ENCODE measurements around the gene PRM2.

DNA sequence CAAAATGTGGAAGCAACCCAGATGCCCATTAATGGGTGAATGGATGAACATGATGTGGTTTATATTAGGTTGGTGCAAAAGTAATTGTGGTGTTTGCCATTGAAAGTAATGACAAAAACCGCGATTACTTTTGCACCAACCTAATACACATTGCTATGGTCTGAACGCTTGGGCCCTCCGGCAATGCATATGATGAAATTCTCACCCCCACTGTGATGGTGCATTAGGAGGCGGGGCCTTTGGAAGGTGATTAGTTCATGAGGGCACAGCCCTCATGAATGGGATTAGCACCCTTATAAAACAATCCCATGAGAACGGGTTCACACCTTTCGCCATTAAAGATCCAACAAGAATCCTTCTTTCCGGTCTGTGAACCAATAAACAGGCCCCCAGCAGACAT lies 30.1 kb upstream of the PRM2 start:
- TF ChIP-seq FOXS1 (CRISPR knock-in tag; IDR thresholded peaks at IDR 0.05) (no peak), HOXA7 (CRISPR knock-in tag; IDR thresholded peaks at IDR 0.05) (no peak), NPAS2 (CRISPR knock-in tag; IDR thresholded peaks at IDR 0.05; ENCODE audit: borderline replicate concordance) (no peak), ZSCAN20 (CRISPR knock-in tag; IDR thresholded peaks at IDR 0.05) (no peak), CEBPB (IDR thresholded peaks at IDR 0.05) (no peak), POLR2A (IDR thresholded peaks at IDR 0.05; ENCODE audit: low read length) (no peak)
- TF ChIP-seq, protein P1, sequence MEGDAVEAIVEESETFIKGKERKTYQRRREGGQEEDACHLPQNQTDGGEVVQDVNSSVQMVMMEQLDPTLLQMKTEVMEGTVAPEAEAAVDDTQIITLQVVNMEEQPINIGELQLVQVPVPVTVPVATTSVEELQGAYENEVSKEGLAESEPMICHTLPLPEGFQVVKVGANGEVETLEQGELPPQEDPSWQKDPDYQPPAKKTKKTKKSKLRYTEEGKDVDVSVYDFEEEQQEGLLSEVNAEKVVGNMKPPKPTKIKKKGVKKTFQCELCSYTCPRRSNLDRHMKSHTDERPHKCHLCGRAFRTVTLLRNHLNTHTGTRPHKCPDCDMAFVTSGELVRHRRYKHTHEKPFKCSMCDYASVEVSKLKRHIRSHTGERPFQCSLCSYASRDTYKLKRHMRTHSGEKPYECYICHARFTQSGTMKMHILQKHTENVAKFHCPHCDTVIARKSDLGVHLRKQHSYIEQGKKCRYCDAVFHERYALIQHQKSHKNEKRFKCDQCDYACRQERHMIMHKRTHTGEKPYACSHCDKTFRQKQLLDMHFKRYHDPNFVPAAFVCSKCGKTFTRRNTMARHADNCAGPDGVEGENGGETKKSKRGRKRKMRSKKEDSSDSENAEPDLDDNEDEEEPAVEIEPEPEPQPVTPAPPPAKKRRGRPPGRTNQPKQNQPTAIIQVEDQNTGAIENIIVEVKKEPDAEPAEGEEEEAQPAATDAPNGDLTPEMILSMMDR (IDR thresholded peaks at IDR 0.05) = no peak

Measured in A549 (cell line).